Duodenal mucosa (tissue), 2 donors: ENCODE results near the gene CUX1.
"Not testable (repeated sequence)": the region's sequence is repeated elsewhere in the genome, so short reads cannot be mapped to it uniquely, and the experiment has no call there.

Source experiments
- H3K27ac ChIP-seq: one replicate; pipeline ENCODE4 v1.7.0; 2013; ENCODE audit warnings: low read depth, low read length
- H3K27me3 ChIP-seq, 2 donors: one replicate each; pipeline ENCODE4 v1.7.0; 2013; ENCODE audit warnings: low read length in 2 of 2, control low read depth in 1 of 2; ENCODE audit not compliant: insufficient read depth in 2 of 2, control insufficient read depth in 1 of 2
- H3K36me3 ChIP-seq, 2 donors: one replicate each; pipeline ENCODE4 v1.7.0; 2013; ENCODE audit warnings: low read length in 2 of 2, control low read depth in 1 of 2; ENCODE audit not compliant: insufficient read depth in 2 of 2, control insufficient read depth in 1 of 2
- H3K4me1 ChIP-seq, 2 donors: one replicate each; pipeline ENCODE4 v1.7.0; 2013; ENCODE audit warnings: low read length in 2 of 2, control low read depth in 1 of 2; ENCODE audit not compliant: insufficient read depth in 2 of 2, control insufficient read depth in 1 of 2
- H3K4me3 ChIP-seq, 2 donors: one replicate each; pipeline ENCODE4 v1.7.0; 2013; ENCODE audit warnings: low read length in 2 of 2, low read depth in 1 of 2
- H3K9ac ChIP-seq, 2 donors: one replicate each; pipeline ENCODE4 v1.7.0; 2013; ENCODE audit warnings: low read length in 2 of 2, low read depth in 1 of 2
- H3K9me3 ChIP-seq, 2 donors: one replicate each; pipeline ENCODE4 v1.7.0; 2013; ENCODE audit warnings: low read length in 2 of 2, control low read depth in 1 of 2; ENCODE audit not compliant: control insufficient read depth in 1 of 2

The CUX1 gene

DNA sequence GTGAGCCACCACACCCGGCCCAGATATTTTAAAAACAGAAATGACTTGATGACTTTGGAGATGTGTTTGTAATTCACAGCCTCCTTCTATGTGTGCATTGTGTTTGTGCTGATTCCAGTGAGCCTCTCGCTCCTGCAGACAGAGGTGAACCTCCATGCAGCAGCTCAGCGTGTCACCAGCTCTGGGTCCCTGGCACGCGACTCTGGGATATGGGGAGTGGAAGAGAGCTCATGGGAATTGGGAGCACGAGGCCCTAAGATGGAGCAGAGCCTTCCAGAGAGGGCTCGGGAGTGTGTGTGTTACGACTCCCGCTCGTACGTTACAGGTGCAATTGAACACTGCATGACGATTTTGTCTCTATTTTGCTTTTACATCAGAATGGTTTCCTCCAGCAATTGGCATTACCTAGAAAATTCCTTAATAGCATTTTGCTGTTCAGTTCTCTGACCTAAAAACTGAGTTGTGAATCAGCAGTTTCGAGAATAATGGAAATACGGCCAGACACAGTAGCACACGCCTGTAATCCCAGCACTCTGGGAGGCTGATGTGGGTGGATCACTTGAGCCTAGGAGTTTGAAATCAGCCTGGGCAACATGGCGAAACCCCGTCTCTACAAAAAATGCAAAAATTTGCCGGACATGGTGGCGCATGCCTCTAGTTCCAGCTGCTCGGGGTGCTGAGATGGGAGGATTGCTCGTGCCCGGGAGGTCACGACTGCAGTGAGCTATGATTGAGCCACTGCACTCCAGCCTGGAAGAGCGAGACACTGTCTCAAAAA, 204.6 kb downstream of the CUX1 start:
- Histone ChIP-seq H3K36me3 (peaks cover 0 to 5% of the 10 kb centered on the region in 2 donors), H3K9ac (no peak overlapping the region), H3K27me3 (no peaks in the 10 kb centered on the region), H3K27ac (no peak overlapping the region), H3K4me1 (peaks cover 0 to 8% of the 10 kb centered on the region in 2 donors), H3K4me3 (no peak overlapping the region), H3K9me3 (no peaks in the 10 kb centered on the region)

DNA sequence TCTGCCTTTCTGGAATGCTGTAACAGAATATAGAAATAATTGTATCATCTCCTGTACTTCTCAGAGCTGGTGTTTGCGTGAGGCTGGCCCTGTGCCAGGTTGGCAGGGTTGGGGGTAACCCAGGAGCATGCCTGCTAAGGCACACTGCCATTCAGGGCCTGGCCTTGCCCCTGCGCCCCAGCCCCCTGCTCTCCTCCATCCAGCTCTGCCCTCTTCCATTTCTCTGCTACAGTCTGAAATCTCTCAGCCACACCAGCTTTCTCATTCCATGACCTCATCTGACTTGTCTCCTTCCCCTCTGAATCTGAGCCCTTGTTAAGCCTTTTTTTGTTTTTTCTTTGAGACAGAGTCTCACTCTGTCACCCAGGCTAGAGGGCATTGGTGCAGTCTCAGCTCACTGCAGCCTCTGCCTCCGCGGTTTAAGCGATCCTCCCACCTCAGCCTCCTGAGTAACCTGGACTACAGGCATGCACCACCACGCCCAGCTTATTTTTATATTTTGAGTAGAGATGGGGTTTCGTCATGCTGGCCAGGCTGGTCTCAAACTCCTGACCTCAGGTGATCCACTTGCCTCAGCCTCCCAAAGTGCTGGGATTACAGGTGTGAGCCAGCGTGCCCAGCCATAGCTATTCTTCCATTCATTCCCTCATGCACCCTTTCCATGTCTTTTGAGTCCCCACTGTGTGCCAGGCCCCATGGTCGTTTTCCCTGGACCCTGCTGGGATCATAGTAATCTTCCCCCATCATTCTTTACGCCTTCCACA, 206.8 kb downstream of the CUX1 start:
- H3K4me1 ChIP-seq: peaks cover 0 to 8% of the 10 kb centered on the region in 2 donors
- no peaks in the 10 kb centered on the region for H3K9me3 ChIP-seq
- no peaks in the 10 kb centered on the region for H3K27me3 ChIP-seq
- no peak overlapping the region for H3K9ac ChIP-seq
- no peak overlapping the region for H3K4me3 ChIP-seq
- no peak overlapping the region for H3K27ac ChIP-seq
- H3K36me3 ChIP-seq: peaks cover 0 to 15% of the 10 kb centered on the region in 2 donors

DNA sequence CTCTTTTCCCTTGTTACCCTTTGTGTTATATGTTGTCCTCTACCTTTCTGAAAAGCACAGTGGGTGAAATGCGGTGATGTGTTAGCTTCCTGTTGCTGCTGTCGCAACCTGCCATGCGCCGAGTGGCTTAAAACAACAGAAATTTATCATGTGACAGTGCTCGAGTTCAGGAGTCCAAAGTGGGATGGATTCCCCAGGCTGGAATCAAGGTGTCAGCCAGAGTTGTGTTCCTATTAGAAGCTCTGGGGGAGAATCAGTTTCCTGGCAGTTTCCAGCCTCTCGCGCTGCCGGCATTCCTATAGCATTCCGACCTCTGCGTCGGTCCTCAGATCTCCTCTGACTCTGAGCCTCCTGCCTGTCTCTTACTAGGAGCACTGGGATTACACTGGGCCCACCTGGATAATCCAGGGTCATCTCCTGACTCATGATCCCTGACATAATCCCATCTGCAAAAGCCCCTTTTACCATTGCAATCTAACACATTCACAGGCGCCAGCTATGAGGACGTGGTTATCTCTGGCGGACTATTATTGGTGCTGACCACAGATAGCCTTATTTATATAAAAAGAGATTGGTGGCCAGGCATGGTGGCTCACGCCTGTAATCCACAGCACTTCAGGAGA, 207.5 kb downstream of the CUX1 start:
- H3K9ac ChIP-seq: no peak overlapping the region
- H3K4me1 ChIP-seq: peaks cover 0 to 8% of the 10 kb centered on the region in 2 donors
- no peaks in the 10 kb centered on the region for H3K9me3 ChIP-seq
- H3K4me3 ChIP-seq: no peak overlapping the region
- H3K27me3 ChIP-seq: no peaks in the 10 kb centered on the region
- H3K27ac ChIP-seq: no peak overlapping the region
- H3K36me3 ChIP-seq: peaks cover 0 to 15% of the 10 kb centered on the region in 2 donors

DNA sequence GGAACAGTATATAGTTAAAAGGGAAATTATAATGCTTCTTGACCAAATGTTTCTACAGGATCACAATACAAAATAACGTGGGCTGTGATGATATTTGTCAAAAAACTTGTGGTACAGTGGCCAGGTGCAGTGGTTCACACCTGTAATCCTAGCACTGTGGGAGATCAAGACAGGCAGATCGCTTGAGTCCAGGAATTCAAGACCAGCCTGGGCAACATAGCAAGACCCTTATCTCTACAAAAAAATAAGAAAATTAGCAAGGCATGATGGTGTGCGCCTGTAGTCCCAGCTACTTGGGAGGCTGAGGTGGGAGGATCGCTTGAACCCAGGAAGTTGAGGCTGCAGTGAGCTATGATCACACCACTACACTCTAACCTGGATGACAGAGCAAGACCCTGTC, 208.4 kb downstream of the CUX1 start:
- H3K36me3 ChIP-seq: peaks cover 0 to 15% of the 10 kb centered on the region in 2 donors
- H3K27me3 ChIP-seq, H3K9ac ChIP-seq, H3K4me3 ChIP-seq, H3K27ac ChIP-seq, H3K9me3 ChIP-seq, H3K4me1 ChIP-seq: not testable (repeated sequence)

- no peak overlapping the region for H3K4me3 ChIP-seq
- peaks cover 0 to 8% of the 10 kb centered on the region in 2 donors for H3K4me1 ChIP-seq
These were observed 210.9 kb downstream of the CUX1 start for GRCh38 chr7:102028206-102028826.

DNA sequence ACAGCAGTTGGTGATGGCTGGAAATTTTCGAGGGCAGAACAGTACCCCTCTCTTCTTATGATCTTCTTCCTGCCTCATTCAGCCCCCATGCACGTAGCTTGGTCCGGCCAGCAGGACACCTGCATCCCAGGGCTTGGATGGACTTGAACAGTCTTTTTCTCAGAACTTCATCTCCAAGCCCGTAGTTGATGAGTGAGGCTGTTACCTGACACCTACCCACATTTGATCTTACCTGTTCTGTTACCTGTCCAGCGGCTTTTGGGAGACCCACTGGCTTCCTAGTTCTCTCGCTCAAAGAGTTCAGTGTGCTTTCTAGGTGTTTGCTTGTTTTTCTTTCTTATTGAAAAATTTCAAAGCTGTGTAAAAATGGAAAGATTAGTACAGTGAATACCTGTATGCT, 212.2 kb downstream of the CUX1 start:
- Histone ChIP-seq H3K27ac (no peak overlapping the region), H3K9ac (no peak overlapping the region), H3K27me3 (no peaks in the 10 kb centered on the region), H3K4me1 (peaks cover 0 to under 1% of the 10 kb centered on the region in 2 donors), H3K4me3 (no peak overlapping the region), H3K9me3 (no peaks in the 10 kb centered on the region), H3K36me3 (peaks cover 0 to 9% of the 10 kb centered on the region in 2 donors)

More at GRCh38 chr7:102028206-102028826, 210.9 kb downstream of the CUX1 start:
- Histone ChIP-seq H3K36me3 (peaks cover 0 to 9% of the 10 kb centered on the region in 2 donors), H3K27me3 (no peaks in the 10 kb centered on the region), H3K27ac (no peak overlapping the region), H3K9ac (no peak overlapping the region), H3K9me3 (no peaks in the 10 kb centered on the region)

DNA sequence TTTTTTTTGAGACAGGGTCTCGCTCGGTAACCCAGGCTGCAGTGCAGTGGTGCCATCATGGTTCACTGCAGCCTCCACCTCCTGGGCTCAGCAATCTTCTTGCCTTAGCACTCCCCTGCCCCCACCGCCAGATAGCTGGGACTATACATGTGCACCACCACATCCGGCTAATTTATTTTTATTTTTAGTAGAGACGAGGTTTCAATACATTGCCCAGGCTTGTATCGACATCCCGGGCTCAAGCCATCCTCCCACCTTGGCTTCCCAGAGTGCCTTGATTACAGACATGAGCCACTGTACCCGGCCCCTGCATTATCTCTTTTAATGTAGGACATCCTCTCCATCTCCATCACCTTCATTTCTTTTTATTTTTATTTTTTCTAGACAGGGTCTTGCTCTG, 213.3 kb downstream of the CUX1 start:
- no peaks in the 10 kb centered on the region for H3K4me1 ChIP-seq
- peaks cover 0 to 9% of the 10 kb centered on the region in 2 donors for H3K36me3 ChIP-seq
- no peak overlapping the region for H3K9ac ChIP-seq
- no peaks in the 10 kb centered on the region for H3K27me3 ChIP-seq
- H3K27ac ChIP-seq: no peak overlapping the region
- no peak overlapping the region for H3K4me3 ChIP-seq
- no peaks in the 10 kb centered on the region for H3K9me3 ChIP-seq

DNA sequence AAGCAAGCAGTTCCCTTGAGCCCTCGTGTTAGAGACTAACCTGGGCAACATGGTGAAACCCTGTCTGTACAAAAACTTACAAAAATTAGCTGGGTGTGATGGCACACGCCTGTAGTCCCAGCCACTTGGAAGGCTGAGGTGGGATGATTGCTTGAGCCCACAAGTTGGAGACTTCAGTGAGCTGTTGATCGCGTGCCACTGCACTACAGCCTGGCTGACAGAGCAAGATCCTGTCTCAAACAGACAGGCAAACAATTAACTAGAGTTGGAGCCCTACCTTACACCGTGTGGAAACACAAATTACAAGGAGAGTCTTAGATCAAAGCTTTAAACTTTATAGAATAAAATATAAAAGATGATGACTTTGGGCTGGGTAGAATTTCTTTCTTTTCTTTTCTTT, 219.5 kb downstream of the CUX1 start:
- Histone ChIP-seq H3K4me3 (no peak overlapping the region), H3K27ac (no peak overlapping the region), H3K9me3 (no peaks in the 10 kb centered on the region), H3K36me3 (no peaks in the 10 kb centered on the region), H3K27me3 (no peaks in the 10 kb centered on the region), H3K9ac (no peak overlapping the region), H3K4me1 (no peaks in the 10 kb centered on the region)

DNA sequence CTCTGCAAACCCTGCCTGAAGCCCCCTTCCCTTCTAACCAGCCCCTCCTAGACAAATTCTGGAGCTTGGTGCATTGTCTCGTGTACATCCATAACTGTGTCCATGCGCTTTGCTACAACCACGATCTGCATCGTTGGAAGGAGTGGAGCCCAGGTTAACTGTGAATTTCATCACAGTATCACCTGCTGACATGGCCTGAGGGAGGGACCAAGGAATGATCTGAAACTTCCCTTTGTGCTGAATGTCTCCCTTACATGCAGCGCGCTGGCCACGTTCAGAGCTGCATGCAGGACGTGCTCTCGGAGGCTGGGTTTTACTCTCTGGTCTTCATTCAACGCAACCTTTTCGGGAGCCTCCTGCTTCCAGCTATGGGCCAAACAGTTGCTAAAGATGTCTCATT, 222.3 kb downstream of the CUX1 start:
- Histone ChIP-seq H3K4me1 (no peaks in the 10 kb centered on the region), H3K27ac (no peak overlapping the region), H3K9ac (no peak overlapping the region), H3K9me3 (no peaks in the 10 kb centered on the region), H3K4me3 (no peak overlapping the region), H3K27me3 (no peaks in the 10 kb centered on the region), H3K36me3 (no peaks in the 10 kb centered on the region)

GRCh38 chr7:102040569-102040968, 223.1 kb downstream of the CUX1 start:
- H3K4me3 ChIP-seq: no peak overlapping the region
- H3K9ac ChIP-seq: no peak overlapping the region
- no peak overlapping the region for H3K27ac ChIP-seq
- no peaks in the 10 kb centered on the region for H3K27me3 ChIP-seq
- no peaks in the 10 kb centered on the region for H3K36me3 ChIP-seq
- no peaks in the 10 kb centered on the region for H3K9me3 ChIP-seq
- no peaks in the 10 kb centered on the region for H3K4me1 ChIP-seq
